Endothelial cell of umbilical vein (primary cell): ENCODE measurements around the gene ELMO1. TPM values are rescaled to one million over a fixed set of nuclear protein-coding genes. Genes with fewer than 3 reads are reported as not detected.

Experiments
- BruUV-seq: library from RNA; stranded (reverse); fragments of 400-500 nt; replicated peaks from 2 replicates; lab custom pipeline; 2021; lab: Mats Ljungman, UMichigan
- CTCF ChIA-PET: fragments of 300-600, 350-600 bp; sonication (Branson Sonifier 250); formaldehyde crosslinking; loops from one replicate; lab custom pipeline; 2021; ENCODE audit warnings: antibody characterized with exemption, inconsistent platforms; lab: Charles Lee
- POLR2A ChIA-PET: fragments of 300-600, 350-600 bp; sonication (Branson Sonifier 250); formaldehyde crosslinking; loops from one replicate; lab custom pipeline; 2021; ENCODE audit warnings: antibody characterized with exemption, inconsistent platforms; lab: Charles Lee
- DNase-seq: peaks from one replicate; pipeline ENCODE4 v3.0.0-alpha.2; 2011; ENCODE audit warnings: low read depth, low spot score
- FAIRE-seq: peaks from 2 replicates; lab custom pipeline; 2011; peaks lifted over from hg19 to GRCh38; lab: Jason Lieb, UNC
- H2AFZ ChIP-seq: 2 replicates; pipeline ENCODE4 v1.6.0; 2012; ENCODE audit warnings: low read depth, low read length, control low read depth, inconsistent platforms
- H3K27ac ChIP-seq: 2 replicates; pipeline ENCODE4 v1.5.1; 2011; ENCODE audit warnings: low read depth, mild to moderate bottlenecking, control low read depth, low read length, moderate library complexity; ENCODE audit not compliant: insufficient read depth
- H3K27me3 ChIP-seq, 2 experiments: 2 replicates each; pipeline versions ENCODE4 v1.6.0 to v1.6.1; 2011; ENCODE audit warnings: low read length in 2 of 2, mixed read lengths in 1 of 2; ENCODE audit not compliant: control insufficient read depth in 2 of 2, insufficient read depth in 2 of 2
- H3K36me3 ChIP-seq, 2 experiments: 2 replicates in 1 of 2; 3 replicates in 1 of 2; pipeline ENCODE4 v1.5.1; 2011; ENCODE audit warnings: low read length in 2 of 2, mild to moderate bottlenecking in 1 of 2, moderate library complexity in 1 of 2; ENCODE audit not compliant: control insufficient read depth in 2 of 2, insufficient read depth in 2 of 2; ENCODE audit errors: extremely low read depth in 1 of 2
- H3K4me1 ChIP-seq: 3 replicates; pipeline ENCODE4 v1.5.1; 2011; ENCODE audit warnings: mild to moderate bottlenecking, low read length; ENCODE audit not compliant: control insufficient read depth, insufficient read depth; ENCODE audit errors: extremely low read depth
- H3K4me2 ChIP-seq: 2 replicates; pipeline ENCODE4 v1.6.1; 2011; ENCODE audit warnings: low read length, control low read depth, mixed read lengths; ENCODE audit not compliant: insufficient read depth
- H3K4me3 ChIP-seq, 3 experiments: fragments of 200-600 bp in 1 of 3; sonication (generic), shearing (Covaris generic) in 1 of 3; replicated peaks in 1 of 3; 2 replicates each; pipeline ENCODE4 v1.5.1; 2011 to 2016; ENCODE audit warnings: control low read depth in 3 of 3, low read length in 3 of 3, mild to moderate bottlenecking in 2 of 3, inconsistent platforms in 1 of 3, low read depth in 1 of 3, moderate library complexity in 1 of 3; ENCODE audit not compliant: insufficient read depth in 1 of 3
- H3K79me2 ChIP-seq: 2 replicates; pipeline ENCODE4 v1.6.0; 2012; ENCODE audit warnings: low read length, inconsistent platforms; ENCODE audit not compliant: control insufficient read depth, insufficient read depth
- H3K9ac ChIP-seq: replicated peaks from 2 replicates; pipeline ENCODE3; 2011; ENCODE audit warnings: low read length, control low read depth; ENCODE audit not compliant: insufficient read depth; ENCODE audit errors: extremely low read depth
- H3K9me1 ChIP-seq: replicated peaks from 3 replicates; pipeline ENCODE4 v1.6.0; 2011; ENCODE audit warnings: mild to moderate bottlenecking, low read length; ENCODE audit not compliant: control insufficient read depth, insufficient read depth; ENCODE audit errors: extremely low read depth
- H3K9me3 ChIP-seq: replicated peaks from 2 replicates; pipeline ENCODE4 v1.5.1; 2012; ENCODE audit warnings: low read length, inconsistent platforms; ENCODE audit not compliant: control insufficient read depth, insufficient read depth
- H4K20me1 ChIP-seq: replicated peaks from 2 replicates; pipeline ENCODE3; 2011; ENCODE audit warnings: mild to moderate bottlenecking, low read length; ENCODE audit not compliant: control insufficient read depth, insufficient read depth; ENCODE audit errors: extremely low read depth
- EZH2 ChIP-seq: IDR thresholded peaks from 2 replicates; pipeline ENCODE4 v1.6.1; 2012; ENCODE audit warnings: borderline replicate concordance, low read depth, mild to moderate bottlenecking, moderate library complexity, low read length, inconsistent platforms; ENCODE audit not compliant: severe bottlenecking
- FOS ChIP-seq: IDR thresholded peaks from 2 replicates; pipeline ENCODE4 v1.6.1; 2011; ENCODE audit warnings: mild to moderate bottlenecking, low read length, moderate library complexity, borderline replicate concordance; ENCODE audit not compliant: insufficient read depth
- GATA2 ChIP-seq: IDR thresholded peaks from 2 replicates; pipeline ENCODE4 v1.7.0; 2011; ENCODE audit warnings: low read depth, mild to moderate bottlenecking, moderate library complexity, mixed read lengths, low read length; ENCODE audit not compliant: insufficient read length, insufficient read depth
- JUN ChIP-seq: IDR thresholded peaks from 2 replicates; pipeline ENCODE4 v1.6.1; 2011; ENCODE audit warnings: borderline replicate concordance, low read depth; ENCODE audit not compliant: insufficient read length, insufficient read depth
- MAX ChIP-seq: IDR thresholded peaks from 2 replicates; pipeline ENCODE4 v1.6.1; 2011; ENCODE audit not compliant: insufficient read depth, insufficient read length
- MYC ChIP-seq: IDR thresholded peaks from one replicate; pipeline ENCODE4 v1.6.1; 2011; ENCODE audit warnings: mild to moderate bottlenecking, low read depth, low read length
- POLR2A ChIP-seq: IDR thresholded peaks from 2 replicates; pipeline ENCODE4 v1.6.1; 2012; ENCODE audit warnings: low read depth, mild to moderate bottlenecking, control low read depth, low read length
- POLR2AphosphoS5 ChIP-seq: IDR thresholded peaks from 2 replicates; pipeline ENCODE4 v1.6.1; 2012; ENCODE audit warnings: low read depth, mild to moderate bottlenecking, control low read depth, low read length, moderate library complexity; ENCODE audit not compliant: insufficient read depth
- dilution Hi-C: fragments of 300-500 bp; cut with MboI; formaldehyde crosslinking; loops from one replicate; pipeline ENCODE4 v1.15.0; 2019; ENCODE audit warnings: low sequenced_read_pairs; ENCODE audit not compliant: extremely low pct_ligation_motif_present
- intact Hi-C: fragments of 100-400 bp; cut with micrococcal nuclease; formaldehyde crosslinking; loops from one replicate; pipeline ENCODE4 v1.10.0; 2022
- polyA plus RNA-seq, 4 experiments: library from polyadenylated mRNA; depleted of rRNA in 3 of 4; stranded (reverse) in 3 of 4; unstranded in 1 of 4; fragments of >200 nt; gene quantifications; 2 replicates each; pipeline versions ENCODE4 v1.2.1 to v1.2.3, GENCODE V29; 2011 to 2012; ENCODE audit warnings: missing spikeins in 1 of 4
- total RNA-seq: library from RNA; stranded (reverse); gene quantifications from 2 replicates; pipeline ENCODE4 v1.2.3, GENCODE V29; 2021
- TF ChIP-seq, protein P1 (sequence below), 2 donors: IDR thresholded peaks; 1 replicate in 1 of 2; 2 replicates in 1 of 2; pipeline ENCODE4 v1.5.1; 2011; ENCODE audit warnings: low read length in 2 of 2, mild to moderate bottlenecking in 2 of 2, moderate library complexity in 2 of 2, control low read depth in 1 of 2, inconsistent platforms in 1 of 2, low read depth in 1 of 2; ENCODE audit not compliant: insufficient read depth in 1 of 2; ENCODE audit errors: extremely low read depth in 1 of 2

Gene ELMO1
- total and polyA plus RNA-seq, 2 donors (not counting 3 experiments of a cell fraction or from before 2014, with no cell fraction given): 17.0 to 30.6 TPM

GRCh38 chr7:36949711-36950600 lies 498.7 kb downstream of the ELMO1 start:
- intact Hi-C loops: no loop called here
- ChIA-PET POLR2A (no interaction called here), CTCF (interaction anchor here (1.0 kb wide), 1 partner anchor 17 kb away, joined by 3 read pairs; no protein-coding TSS in a partner anchor)
- Histone ChIP-seq H3K4me3 (no peak overlapping the region), H3K4me1 (no peaks in the 10 kb centered on the region), H3K9ac (no peak overlapping the region), H3K79me2 (no peaks in the 10 kb centered on the region), H3K27ac (no peak overlapping the region), H3K4me2 (no peak overlapping the region), H3K9me1 (no peaks in the 10 kb centered on the region), H2AFZ (no peak overlapping the region), H3K36me3 (no peaks in the 10 kb centered on the region), H4K20me1 (no peaks in the 10 kb centered on the region), H3K9me3 (no peaks in the 10 kb centered on the region), H3K27me3 (no peaks in the 10 kb centered on the region)
- no peak for FAIRE-seq
- dilution Hi-C loops: no loop called here
- TF ChIP-seq FOS (no peak), MAX (no peak), POLR2A (no peak), MYC (no peak), GATA2 (no peak), EZH2 (no peak), JUN (no peak), POLR2AphosphoS5 (no peak)
- TF ChIP-seq, protein P1, sequence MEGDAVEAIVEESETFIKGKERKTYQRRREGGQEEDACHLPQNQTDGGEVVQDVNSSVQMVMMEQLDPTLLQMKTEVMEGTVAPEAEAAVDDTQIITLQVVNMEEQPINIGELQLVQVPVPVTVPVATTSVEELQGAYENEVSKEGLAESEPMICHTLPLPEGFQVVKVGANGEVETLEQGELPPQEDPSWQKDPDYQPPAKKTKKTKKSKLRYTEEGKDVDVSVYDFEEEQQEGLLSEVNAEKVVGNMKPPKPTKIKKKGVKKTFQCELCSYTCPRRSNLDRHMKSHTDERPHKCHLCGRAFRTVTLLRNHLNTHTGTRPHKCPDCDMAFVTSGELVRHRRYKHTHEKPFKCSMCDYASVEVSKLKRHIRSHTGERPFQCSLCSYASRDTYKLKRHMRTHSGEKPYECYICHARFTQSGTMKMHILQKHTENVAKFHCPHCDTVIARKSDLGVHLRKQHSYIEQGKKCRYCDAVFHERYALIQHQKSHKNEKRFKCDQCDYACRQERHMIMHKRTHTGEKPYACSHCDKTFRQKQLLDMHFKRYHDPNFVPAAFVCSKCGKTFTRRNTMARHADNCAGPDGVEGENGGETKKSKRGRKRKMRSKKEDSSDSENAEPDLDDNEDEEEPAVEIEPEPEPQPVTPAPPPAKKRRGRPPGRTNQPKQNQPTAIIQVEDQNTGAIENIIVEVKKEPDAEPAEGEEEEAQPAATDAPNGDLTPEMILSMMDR (IDR thresholded peaks at IDR 0.05; ENCODE audit: extremely low read depth in 1 of 2, insufficient read depth in 1 of 2, low read depth in 1 of 2, low read length in 2 of 2): no peak
- no peak for DNase-seq
- BruUV-seq: no TSS peak
